Lower leg skin (tissue), 4 donors: Measurements from ENCODE around the gene RALGPS2. TPM values are rescaled to one million over a fixed set of nuclear protein-coding genes. Genes with fewer than 3 reads are reported as not detected.

ENCODE experiments used
- DNase-seq, 2 donors: peaks; one replicate each; pipeline ENCODE4 v3.0.0-alpha.2; 2019; ENCODE audit warnings: low spot score in 2 of 2
- H3K4me3 ChIP-seq: fragments of 200-600 bp; sonication (generic); 2 replicates; pipeline ENCODE4 v1.5.1; 2017; ENCODE audit warnings: mild to moderate bottlenecking, low read depth; ENCODE audit not compliant: poor library complexity, severe bottlenecking
- POLR2A ChIP-seq, 2 donors: fragments of 450-650 bp; IDR thresholded peaks; one replicate each; pipeline ENCODE4 v1.6.1; 2016 to 2017; ENCODE audit warnings: antibody characterized with exemption in 2 of 2, mild to moderate bottlenecking in 1 of 2, moderate library complexity in 1 of 2
- WGBS, 2 donors: methylation state at CpG; one replicate each; pipeline ENCODE4 v1.1.5; 2018; 5-methylcytosine and 5-hydroxymethylcytosine counted together
- intact Hi-C: fragments of 100-400 bp; cut with DNase I; formaldehyde crosslinking; loops from one replicate; pipeline ENCODE4 v1.15.0; 2023; ENCODE audit warnings: low total_unique reads
- total RNA-seq, 4 donors: library from RNA; depleted of rRNA; stranded (reverse); fragments of >200 nt; gene quantifications; one replicate each; pipeline ENCODE4 v1.1.0, GENCODE V29; 2016
- TF ChIP-seq, protein P1 (sequence below), 3 donors: fragments of 450-650 bp; IDR thresholded peaks; one replicate each; pipeline ENCODE4 v1.5.1; 2016; ENCODE audit warnings: antibody characterized with exemption in 3 of 3, mild to moderate bottlenecking in 3 of 3, moderate library complexity in 2 of 3

RALGPS2 gene
- total RNA-seq, 4 donors from 2014 or later: 26.2 to 33.5 (median 31.7) TPM

DNA sequence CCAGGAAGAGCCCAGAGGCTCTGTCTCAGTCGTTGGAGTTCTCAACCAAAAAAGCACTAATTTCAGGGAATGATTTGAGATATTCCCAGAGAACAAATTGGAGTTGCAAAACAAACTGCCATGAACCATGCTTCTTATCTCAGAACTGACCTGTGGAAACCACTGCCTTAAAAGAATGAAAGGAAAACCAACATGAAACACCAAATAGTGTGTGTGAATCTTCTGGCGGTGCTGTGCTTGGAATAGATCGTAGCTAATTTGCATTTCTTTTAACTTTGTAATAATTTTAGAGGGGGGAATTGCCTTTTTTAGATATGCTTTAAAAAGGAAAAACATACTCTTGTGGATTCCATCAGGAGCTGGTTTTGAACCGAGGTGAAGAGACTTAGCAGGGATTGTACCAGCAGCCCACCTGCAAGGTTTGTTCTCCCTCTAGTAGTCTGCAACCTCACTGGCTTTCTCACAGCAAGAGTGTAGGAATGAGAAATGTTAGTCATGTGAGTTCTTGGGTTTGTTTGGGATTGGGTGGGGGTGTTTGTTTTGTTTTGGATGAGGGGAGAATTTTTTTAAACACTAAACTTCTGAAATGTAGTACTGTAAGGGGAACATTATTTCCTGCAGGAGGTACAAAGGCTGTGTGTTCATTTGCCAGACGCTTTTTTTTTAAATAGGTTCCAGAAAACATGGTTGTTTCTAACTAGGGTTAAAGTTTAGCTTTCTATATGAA is 191.6 kb downstream of the RALGPS2 start:
- intact Hi-C loops: no loop called here
- no peak overlapping the region for H3K4me3 ChIP-seq
- TF ChIP-seq, protein P1, sequence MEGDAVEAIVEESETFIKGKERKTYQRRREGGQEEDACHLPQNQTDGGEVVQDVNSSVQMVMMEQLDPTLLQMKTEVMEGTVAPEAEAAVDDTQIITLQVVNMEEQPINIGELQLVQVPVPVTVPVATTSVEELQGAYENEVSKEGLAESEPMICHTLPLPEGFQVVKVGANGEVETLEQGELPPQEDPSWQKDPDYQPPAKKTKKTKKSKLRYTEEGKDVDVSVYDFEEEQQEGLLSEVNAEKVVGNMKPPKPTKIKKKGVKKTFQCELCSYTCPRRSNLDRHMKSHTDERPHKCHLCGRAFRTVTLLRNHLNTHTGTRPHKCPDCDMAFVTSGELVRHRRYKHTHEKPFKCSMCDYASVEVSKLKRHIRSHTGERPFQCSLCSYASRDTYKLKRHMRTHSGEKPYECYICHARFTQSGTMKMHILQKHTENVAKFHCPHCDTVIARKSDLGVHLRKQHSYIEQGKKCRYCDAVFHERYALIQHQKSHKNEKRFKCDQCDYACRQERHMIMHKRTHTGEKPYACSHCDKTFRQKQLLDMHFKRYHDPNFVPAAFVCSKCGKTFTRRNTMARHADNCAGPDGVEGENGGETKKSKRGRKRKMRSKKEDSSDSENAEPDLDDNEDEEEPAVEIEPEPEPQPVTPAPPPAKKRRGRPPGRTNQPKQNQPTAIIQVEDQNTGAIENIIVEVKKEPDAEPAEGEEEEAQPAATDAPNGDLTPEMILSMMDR (IDR thresholded peaks at IDR 0.05): no peak
- WGBS, 2 donors: 82 to 84% methylated on average over 5 of the region's 5 CpGs
- DNase-seq: no peak

DNA sequence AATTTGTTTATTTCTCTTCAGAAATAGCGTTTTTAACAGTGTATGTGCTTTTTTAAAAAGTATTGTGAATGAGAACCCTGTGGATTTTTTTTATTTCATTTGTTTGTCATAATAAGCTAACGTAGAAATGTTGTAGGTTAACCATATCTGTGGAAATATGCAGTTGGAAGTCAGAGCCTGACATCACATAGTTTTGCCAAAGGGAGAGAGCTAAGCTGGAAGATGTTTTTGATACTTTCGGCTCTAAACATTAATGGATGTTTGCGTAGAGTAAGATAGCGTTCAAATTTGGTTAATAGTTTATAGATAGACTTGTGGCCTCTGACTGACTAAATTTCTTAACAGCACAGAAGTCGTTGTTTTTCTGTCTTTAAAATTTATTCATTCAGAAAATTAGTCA is 193.3 kb downstream of the RALGPS2 start:
- no peak for DNase-seq
- intact Hi-C loops: no loop called here
- H3K4me3 ChIP-seq: no peak overlapping the region
- TF ChIP-seq POLR2A (IDR thresholded peaks at IDR 0.05): no peak
- TF ChIP-seq, protein P1 (IDR thresholded peaks at IDR 0.05): no peak
- 85% methylated on average over 6 of the region's 6 CpGs for WGBS, 2 donors

DNA sequence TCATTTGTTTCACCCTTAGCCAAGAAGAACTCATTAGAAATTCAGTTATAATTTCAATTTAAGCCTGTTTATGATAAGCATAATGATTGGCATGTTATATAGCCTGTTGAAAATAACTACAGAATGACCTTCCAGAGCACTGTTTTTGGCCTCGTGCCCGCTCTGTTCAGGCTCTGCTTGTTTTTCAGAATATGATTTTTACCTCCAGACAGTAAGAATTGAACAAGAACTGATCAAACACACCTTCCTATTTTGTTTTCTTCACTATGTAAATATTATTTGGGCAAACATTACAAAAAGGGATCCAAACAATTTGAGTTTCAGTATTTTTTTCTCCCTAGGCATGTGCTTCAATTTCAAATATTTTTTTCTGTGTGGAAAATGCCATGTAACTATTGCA is 193.9 kb downstream of the RALGPS2 start:
- TF ChIP-seq, protein P1 (IDR thresholded peaks at IDR 0.05): no peak
- WGBS, 2 donors: 65 to 79% methylated on average over 2 of the region's 2 CpGs
- intact Hi-C loops: no loop called here
- no peak overlapping the region for H3K4me3 ChIP-seq
- DNase-seq: no peak

DNA sequence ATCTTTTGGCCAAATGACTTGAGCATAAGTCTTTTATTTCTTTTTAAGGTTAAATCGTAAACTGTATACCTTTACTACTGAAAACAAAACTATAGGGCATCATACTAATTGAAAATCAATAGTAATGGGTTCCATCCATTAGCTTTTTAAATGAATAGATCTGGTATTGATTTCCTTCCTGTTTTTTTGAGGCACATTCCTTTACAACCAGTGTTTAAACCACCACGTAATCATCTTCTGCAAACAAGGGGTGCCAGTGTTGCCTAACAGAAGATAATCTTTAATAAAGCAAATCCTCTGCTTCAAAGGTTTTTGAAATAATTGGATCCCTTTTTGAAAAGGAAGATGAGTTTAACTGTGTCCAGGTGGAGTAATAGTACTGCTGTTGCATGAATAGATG is 194.5 kb downstream of the RALGPS2 start:
- TF ChIP-seq, protein P1 (IDR thresholded peaks at IDR 0.05): no peak
- TF ChIP-seq POLR2A (IDR thresholded peaks at IDR 0.05): no peak
- intact Hi-C loops: no loop called here
- WGBS, 2 donors: 86 to 92% methylated on average over 2 of the region's 2 CpGs
- H3K4me3 ChIP-seq: no peak overlapping the region
- DNase-seq: no peak

DNA sequence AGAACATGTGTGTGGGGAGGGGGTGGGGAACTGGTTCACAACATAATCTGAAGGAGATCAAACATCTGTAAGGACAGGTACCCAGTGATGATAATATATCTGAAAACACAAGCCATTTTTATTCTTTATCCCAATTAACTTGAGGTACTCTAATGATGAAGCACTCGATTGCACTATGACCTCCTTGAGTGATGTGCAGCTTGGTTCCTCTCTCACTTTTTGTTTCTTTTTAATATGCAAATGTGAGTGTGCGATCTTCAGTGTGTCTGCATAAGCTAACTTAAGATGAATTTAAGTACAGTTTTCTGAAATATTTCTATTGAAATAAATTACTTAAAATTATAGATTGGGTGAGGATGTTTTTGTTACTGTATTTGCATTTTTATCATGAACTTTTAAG is 196.5 kb downstream of the RALGPS2 start:
- DNase-seq: no peak
- no peak overlapping the region for H3K4me3 ChIP-seq
- intact Hi-C loops: no loop called here
- TF ChIP-seq POLR2A (IDR thresholded peaks at IDR 0.05): no peak
- TF ChIP-seq, protein P1 (IDR thresholded peaks at IDR 0.05): no peak
- WGBS, 2 donors: 94 to 97% methylated on average over 2 of the region's 2 CpGs

DNA sequence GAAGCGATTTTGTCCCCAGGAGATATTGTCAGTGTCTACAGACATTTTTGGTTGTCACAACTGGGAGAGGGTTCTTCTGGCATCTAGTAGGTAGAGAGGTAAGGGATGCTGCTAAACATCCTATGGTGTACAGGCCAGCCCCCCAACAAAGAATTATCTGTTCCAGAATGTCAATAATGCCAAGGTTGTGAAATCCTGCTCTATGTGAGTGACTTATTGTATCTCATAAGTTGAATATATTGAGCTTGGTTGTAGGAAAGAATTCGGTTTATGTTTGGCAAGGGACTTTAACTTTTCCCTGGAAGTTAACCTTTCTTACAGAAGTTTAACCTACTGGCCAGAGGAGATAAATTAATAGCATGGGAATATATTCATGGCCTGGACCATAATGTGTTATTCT is 198.5 kb downstream of the RALGPS2 start:
- intact Hi-C loops: no loop called here
- no peak overlapping the region for H3K4me3 ChIP-seq
- no peak for DNase-seq
- TF ChIP-seq, protein P1 (IDR thresholded peaks at IDR 0.05): no peak
- TF ChIP-seq POLR2A (IDR thresholded peaks at IDR 0.05): no peak
- WGBS, 2 donors: 95 to 97% methylated on average over 2 of the region's 2 CpGs
